ENCODE results near the gene PSKH1. TPM values are rescaled to one million over a fixed set of nuclear protein-coding genes. Genes with fewer than 3 reads are reported as not detected.

PSKH1 gene
- total RNA-seq, 4 donors from 2014 or later, result 26.4 to 60.2 (median 35.5) TPM

DNA sequence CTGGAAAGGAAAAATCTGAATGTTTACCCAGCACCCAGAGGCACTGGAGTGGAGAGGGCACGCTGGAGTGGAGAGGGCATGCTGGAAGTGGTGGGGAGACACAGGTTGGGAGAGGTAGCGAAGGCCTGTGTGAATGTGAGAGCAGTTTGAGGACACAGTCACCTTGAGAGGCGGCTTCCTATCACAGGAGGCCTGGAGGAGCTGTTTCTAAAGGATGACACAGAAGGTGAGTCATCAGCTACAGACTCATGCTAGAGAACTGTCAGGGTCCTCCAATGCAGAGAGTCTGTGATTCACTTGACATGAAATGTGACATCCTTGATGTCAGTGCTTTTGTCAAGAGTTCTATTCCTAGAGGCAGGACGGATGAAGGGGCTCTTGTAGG lies 24.8 kb downstream of the PSKH1 start:
- Histone ChIP-seq H3K27ac (peak overlapping the region in 1 of 4 donors; percentile 36), H3K27me3 (no peaks in the 10 kb centered on the region), H3K4me1 (peaks cover 0 to 20% (median 0%) of the 10 kb centered on the region in 4 donors), H3K4me3 (no peak overlapping the region), H3K36me3 (peaks cover 0 to 24% (median 0%) of the 10 kb centered on the region in 3 donors), H3K9me3 (no peaks in the 10 kb centered on the region)
- no peak for DNase-seq
- TF ChIP-seq CTCF (IDR thresholded peaks at IDR 0.05) (no peak), POLR2A (IDR thresholded peaks at IDR 0.05) (no peak)

DNA sequence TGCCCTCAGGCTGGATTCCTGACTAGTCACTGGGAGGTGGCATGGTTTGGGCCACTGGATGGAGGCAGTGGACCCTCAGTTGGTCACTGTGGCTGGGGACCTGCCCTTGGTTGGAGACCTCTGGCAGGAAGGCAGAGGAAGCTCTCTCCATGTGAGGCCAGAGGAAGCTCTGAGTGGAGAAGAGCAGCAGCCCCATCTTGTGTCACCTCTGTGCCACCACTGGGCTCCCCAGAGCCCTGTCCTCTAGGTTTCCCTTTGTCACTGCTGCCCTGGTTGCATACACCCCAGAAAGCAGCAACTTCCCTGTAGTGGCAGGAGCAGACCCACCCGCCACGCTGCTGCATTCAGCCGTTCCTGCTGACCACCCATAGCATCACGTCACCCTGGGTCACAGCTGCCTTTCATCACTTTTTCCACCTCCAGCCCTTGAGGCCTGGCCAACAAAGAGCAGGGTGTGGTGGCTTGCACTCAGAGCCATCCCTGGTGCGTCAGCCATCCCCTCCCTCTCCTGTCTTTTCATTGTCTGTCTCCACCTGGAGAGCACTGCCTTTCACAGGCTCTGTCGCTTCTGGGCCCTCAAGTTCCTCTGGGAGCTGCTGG lies 26.7 kb downstream of the PSKH1 start:
- H3K27me3 ChIP-seq, result no peaks in the 10 kb centered on the region
- no peak overlapping the region for H3K27ac ChIP-seq
- peaks cover 0 to 20% (median 0%) of the 10 kb centered on the region in 4 donors for H3K4me1 ChIP-seq
- no peak for TF ChIP-seq CTCF (IDR thresholded peaks at IDR 0.05)
- no peak for TF ChIP-seq POLR2A (IDR thresholded peaks at IDR 0.05)
- no peak for DNase-seq
- no peak overlapping the region for H3K4me3 ChIP-seq
- H3K36me3 ChIP-seq, result peaks cover 0 to 28% (median 0%) of the 10 kb centered on the region in 3 donors
- H3K9me3 ChIP-seq, result no peaks in the 10 kb centered on the region

- H3K27me3 ChIP-seq, result no peaks in the 10 kb centered on the region
- no peak for TF ChIP-seq POLR2A (IDR thresholded peaks at IDR 0.05)
- H3K4me1 ChIP-seq, result peaks cover 0 to 10% (median 0%) of the 10 kb centered on the region in 4 donors
- no peak overlapping the region for H3K4me3 ChIP-seq
- H3K9me3 ChIP-seq, result no peaks in the 10 kb centered on the region
- no peak overlapping the region for H3K27ac ChIP-seq
- H3K36me3 ChIP-seq, result peaks cover 0 to 24% (median 0%) of the 10 kb centered on the region in 3 donors
- no peak for DNase-seq
Measured at GRCh38 chr16:67922221-67922620, 29.2 kb downstream of the PSKH1 start.

- Histone ChIP-seq H3K4me1 (peaks cover 0 to 4% (median 0%) of the 10 kb centered on the region in 4 donors), H3K4me3 (no peak overlapping the region), H3K27me3 (no peaks in the 10 kb centered on the region), H3K27ac (no peak overlapping the region), H3K36me3 (peaks cover 0 to 29% (median 0%) of the 10 kb centered on the region in 3 donors), H3K9me3 (no peaks in the 10 kb centered on the region)
- no peak for DNase-seq
- no peak for TF ChIP-seq POLR2A (IDR thresholded peaks at IDR 0.05)
- TF ChIP-seq CTCF (IDR thresholded peaks at IDR 0.05), result no peak
Measured at GRCh38 chr16:67922740-67923139, 29.7 kb downstream of the PSKH1 start.

DNA sequence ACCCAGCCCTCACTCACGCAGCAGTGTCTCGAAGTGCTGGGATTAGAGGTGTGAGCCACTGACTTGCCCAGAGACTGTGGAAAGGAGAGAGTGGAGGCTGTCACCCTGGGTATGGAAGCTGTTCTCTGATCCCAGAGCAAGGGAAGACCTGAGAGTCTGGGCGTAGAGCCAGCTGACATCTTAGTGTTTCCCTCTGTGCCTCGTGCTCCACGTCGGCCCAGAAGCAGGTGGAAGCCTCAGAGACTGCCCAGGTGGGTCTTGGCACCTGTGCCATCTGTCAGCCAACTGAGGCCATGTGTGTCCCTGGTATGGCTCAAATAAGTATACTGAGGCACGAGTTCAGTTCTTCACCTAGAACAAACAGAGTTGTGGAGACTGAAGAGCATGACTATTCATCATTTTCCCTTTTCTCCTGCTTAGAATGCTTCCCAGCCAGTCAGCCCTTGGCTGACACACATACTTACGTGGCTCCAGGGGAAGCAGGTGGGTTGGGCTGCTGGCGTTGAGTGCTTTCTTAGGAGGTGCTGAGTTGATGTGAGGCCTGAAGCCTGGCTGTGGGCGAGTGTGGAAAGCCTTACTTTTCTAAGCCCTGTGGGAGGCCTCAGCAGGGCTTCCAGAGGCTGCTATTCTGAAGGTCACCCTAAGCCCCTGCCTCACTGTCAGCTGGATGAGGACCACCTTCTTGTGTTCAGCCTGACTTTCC lies 30.5 kb downstream of the PSKH1 start:
- Histone ChIP-seq H3K27me3 (no peaks in the 10 kb centered on the region), H3K9me3 (no peaks in the 10 kb centered on the region), H3K27ac (no peak overlapping the region), H3K4me1 (peaks cover 0 to 4% (median 0%) of the 10 kb centered on the region in 4 donors), H3K4me3 (no peak overlapping the region), H3K36me3 (peaks cover 0 to 34% (median 0%) of the 10 kb centered on the region in 3 donors)
- DNase-seq, result no peak
- TF ChIP-seq CTCF (IDR thresholded peaks at IDR 0.05) (no peak), POLR2A (IDR thresholded peaks at IDR 0.05) (no peak)

Data from Peyer's patch (tissue), 4 donors.